ELR (cell line): ENCODE measurements around the gene ERBB4.
"Not testable (repeated sequence)": the region's sequence is repeated elsewhere in the genome, so short reads cannot be mapped to it uniquely, and the experiment has no call there.

Experiments used
- DNase-seq: peaks from one replicate; pipeline ENCODE4 v3.0.0-alpha.2; 2015; ENCODE audit warnings: low read depth

The ERBB4 gene

GRCh38 chr2:212299333-212299732, 239.3 kb downstream of the ERBB4 start:
- DNase-seq: no peak

GRCh38 chr2:212295571-212295970, 243.0 kb downstream of the ERBB4 start:
- DNase-seq: no peak

- peak; percentile 2 for DNase-seq
Measured at GRCh38 chr2:212294816-212295215, 243.8 kb downstream of the ERBB4 start.

- DNase-seq: no peak
Measured at GRCh38 chr2:212289301-212289700, 249.3 kb downstream of the ERBB4 start.

- no peak for DNase-seq
Measured at GRCh38 chr2:212288308-212288707, 250.3 kb downstream of the ERBB4 start.

- DNase-seq: no peak
Measured at GRCh38 chr2:212284166-212284565, 254.4 kb downstream of the ERBB4 start.

GRCh38 chr2:212282671-212283261, 255.8 kb downstream of the ERBB4 start:
- no peak for DNase-seq

GRCh38 chr2:212276813-212277212, 261.8 kb downstream of the ERBB4 start:
- DNase-seq: no peak

- no peak for DNase-seq
Measured at GRCh38 chr2:212274215-212274614, 264.4 kb downstream of the ERBB4 start.

- DNase-seq: no peak
Measured at GRCh38 chr2:212271583-212271982, 267.0 kb downstream of the ERBB4 start.

GRCh38 chr2:212269005-212269404, 269.6 kb downstream of the ERBB4 start:
- no peak for DNase-seq

GRCh38 chr2:212266297-212266696, 272.3 kb downstream of the ERBB4 start:
- DNase-seq: no peak

GRCh38 chr2:212265777-212266176, 272.8 kb downstream of the ERBB4 start:
- DNase-seq: no peak

GRCh38 chr2:212264187-212264586, 274.4 kb downstream of the ERBB4 start:
- no peak for DNase-seq

GRCh38 chr2:212259226-212259625, 279.4 kb downstream of the ERBB4 start:
- DNase-seq: no peak

GRCh38 chr2:212254339-212254738, 284.3 kb downstream of the ERBB4 start:
- DNase-seq: no peak

GRCh38 chr2:212249451-212249850, 289.2 kb downstream of the ERBB4 start:
- DNase-seq: peak; percentile 37

GRCh38 chr2:212245880-212246279, 292.7 kb downstream of the ERBB4 start:
- no peak for DNase-seq

- no peak for DNase-seq
Measured at GRCh38 chr2:212242724-212243123, 295.9 kb downstream of the ERBB4 start.

GRCh38 chr2:212238152-212238551, 300.4 kb downstream of the ERBB4 start:
- DNase-seq: not testable (repeated sequence)

- no peak for DNase-seq
Measured at GRCh38 chr2:212237350-212238095, 301.1 kb downstream of the ERBB4 start.

- DNase-seq: peak; percentile 39
Measured at GRCh38 chr2:212228743-212229171, 309.8 kb downstream of the ERBB4 start.

GRCh38 chr2:212227755-212228154, 310.8 kb downstream of the ERBB4 start:
- peak; percentile 86 for DNase-seq

GRCh38 chr2:212226114-212226513, 312.5 kb downstream of the ERBB4 start:
- no peak for DNase-seq
